HG03175 (cell line): Measurements from ENCODE around the gene ADISSP.
A peak's percentile ranks its signal among the peaks of the same experiment; 100 is the strongest.

ENCODE experiments used
- ATAC-seq: cut with Tn5 transposase; IDR thresholded peaks from one replicate; pipeline ENCODE4 v1.9.1; 2021; ENCODE audit warnings: mild to moderate bottlenecking, moderate library complexity; ENCODE audit not compliant: unreplicated experiment

The ADISSP gene

GRCh38 chr20:3767427-3768341 is at the start of gene ADISSP:
Gene ADISSP, minus strand, starts transcription at chr20:3767753. Its CDS starts 7,653 bp downstream, at chr20:3760100.
- peak; percentile 91 for ATAC-seq

DNA sequence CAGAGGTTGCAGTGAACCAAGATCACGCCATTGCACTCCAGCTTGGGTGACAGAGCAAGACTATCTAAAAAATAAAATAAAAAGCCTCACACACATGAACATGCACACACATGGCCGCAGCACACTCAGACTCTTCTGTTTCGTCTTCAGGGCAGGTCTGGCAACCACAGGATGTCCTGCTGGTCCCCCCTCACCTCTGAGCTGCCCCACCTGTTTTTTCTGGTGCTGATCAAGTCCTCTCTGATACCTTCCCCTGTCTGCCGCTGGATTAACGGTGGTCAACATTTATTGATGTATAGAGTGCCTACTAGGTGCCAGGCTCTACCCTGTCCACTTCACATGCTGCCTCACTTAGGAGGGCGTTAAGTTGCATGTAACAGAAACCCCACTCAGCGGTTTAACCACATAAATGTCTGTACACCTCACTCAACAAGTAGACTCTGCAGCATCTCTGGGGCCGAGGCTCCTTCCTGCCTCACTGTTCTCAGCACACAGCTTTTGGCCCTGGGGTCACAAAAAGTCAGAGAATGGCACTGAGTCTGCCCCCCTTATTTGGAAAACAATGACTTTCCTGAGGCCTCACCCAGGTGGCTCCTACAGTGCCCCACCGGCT is 48.3 kb upstream of the ADISSP start:
- no peak for ATAC-seq

GRCh38 chr20:3814928-3815495 is 47.5 kb upstream of the ADISSP start:
- no peak for ATAC-seq

GRCh38 chr20:3813848-3814581 is 46.5 kb upstream of the ADISSP start:
- no peak for ATAC-seq

GRCh38 chr20:3812975-3813847 is 45.7 kb upstream of the ADISSP start:
- no peak for ATAC-seq

DNA sequence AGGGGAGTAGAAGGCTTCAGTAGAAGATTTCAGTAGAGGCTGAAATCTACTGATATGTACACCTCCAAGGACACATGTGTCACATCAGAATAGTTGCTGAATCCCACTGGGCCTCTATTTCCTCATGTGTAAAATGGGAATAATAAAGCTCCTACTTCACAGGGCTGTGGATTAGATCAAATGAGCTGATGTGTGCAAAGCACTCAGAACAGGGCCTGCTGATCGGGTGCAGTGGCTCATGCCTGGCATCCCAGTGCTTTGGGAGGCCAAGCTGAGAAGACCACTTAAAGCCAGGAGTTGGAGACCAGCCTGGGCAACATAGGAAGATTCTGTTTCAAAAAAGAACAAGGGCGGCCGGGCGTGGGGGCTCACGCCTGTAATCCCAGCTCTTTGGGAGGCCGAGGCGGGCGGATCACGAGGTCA is 44.7 kb upstream of the ADISSP start:
- no peak for ATAC-seq

GRCh38 chr20:3811467-3812258 is 44.1 kb upstream of the ADISSP start:
- no peak for ATAC-seq

DNA sequence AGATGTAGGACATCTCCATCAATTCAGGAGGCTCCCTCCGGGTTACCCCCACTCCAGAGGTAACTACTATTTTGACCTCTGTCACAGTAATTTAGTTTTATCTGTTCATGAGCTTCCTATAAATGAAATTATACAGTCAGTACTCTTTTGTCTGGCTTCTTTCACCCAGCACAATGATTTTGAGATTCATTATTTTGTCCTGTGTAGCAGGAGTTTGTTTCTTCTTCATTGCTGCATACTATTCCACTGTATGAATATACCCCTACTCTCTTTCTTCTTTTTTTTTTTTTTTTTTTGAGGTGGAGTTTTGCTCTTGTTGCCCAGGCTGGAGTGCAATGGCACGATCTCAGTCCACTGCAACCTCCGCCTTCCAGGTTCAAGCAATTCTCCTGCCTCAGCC is 41.0 kb upstream of the ADISSP start:
- no peak for ATAC-seq

GRCh38 chr20:3804781-3805180 is 37.2 kb upstream of the ADISSP start:
- ATAC-seq, result no peak

DNA sequence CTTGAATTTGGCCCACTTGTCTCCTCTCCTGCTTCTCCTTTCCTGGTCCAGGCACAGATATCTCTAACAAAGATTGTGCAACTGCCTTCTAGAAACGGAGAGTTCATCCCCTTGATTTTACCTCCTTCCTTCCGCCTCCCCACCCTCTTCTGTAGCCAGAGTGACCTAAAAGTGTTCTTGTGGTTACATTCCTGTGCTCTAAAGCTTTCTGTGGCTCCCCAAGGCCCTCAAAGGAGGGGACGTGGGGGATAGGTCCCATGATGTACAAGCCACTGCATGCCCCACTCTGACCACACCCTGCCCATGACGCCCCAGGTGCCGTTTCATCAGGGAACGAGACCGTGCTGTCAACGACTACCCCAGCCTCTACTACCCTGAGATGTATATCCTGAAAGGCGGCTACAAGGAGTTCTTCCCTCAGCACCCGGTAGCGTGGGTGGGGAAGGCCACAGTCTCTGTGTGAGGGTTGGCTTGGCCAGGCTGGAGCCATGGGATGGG is 36.8 kb upstream of the ADISSP start:
- no peak for ATAC-seq

DNA sequence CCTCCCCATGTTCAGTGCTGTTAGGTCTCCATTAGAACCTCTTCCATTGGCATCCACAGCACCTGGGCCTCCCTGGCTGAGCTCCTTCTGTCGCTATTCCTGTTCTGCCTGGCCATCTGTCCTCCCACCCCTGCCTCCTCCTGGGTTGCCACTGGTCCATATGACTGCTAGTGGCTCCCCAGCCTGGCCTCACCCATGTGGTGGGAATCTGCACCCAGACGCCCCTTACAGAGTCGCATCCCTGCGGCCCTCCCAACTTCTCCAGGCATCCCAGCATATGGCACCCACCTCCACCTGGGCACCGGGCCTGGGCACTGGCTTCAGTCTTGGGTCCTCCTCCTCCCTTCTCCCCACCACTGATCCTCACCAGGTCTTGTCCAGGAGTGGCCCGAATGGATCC is 36.3 kb upstream of the ADISSP start:
- ATAC-seq, result no peak

DNA sequence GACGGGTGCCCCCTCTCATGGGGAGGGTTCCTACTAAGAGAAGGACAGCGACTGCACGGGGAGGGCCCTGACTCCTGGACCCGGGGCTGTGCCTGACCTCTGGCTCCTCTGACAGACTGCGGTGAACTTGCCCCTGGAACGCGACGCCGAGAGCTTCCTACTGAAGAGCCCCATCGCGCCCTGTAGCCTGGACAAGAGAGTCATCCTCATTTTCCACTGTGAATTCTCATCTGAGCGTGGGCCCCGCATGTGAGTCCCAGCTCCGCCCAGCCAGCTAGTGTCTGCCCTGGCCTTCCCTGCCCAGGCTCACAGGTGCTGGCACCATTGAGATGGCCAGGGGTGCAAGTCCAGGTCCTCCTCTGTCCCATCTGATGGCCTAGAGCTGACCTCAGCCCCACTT is 35.7 kb upstream of the ADISSP start:
- no peak for ATAC-seq

DNA sequence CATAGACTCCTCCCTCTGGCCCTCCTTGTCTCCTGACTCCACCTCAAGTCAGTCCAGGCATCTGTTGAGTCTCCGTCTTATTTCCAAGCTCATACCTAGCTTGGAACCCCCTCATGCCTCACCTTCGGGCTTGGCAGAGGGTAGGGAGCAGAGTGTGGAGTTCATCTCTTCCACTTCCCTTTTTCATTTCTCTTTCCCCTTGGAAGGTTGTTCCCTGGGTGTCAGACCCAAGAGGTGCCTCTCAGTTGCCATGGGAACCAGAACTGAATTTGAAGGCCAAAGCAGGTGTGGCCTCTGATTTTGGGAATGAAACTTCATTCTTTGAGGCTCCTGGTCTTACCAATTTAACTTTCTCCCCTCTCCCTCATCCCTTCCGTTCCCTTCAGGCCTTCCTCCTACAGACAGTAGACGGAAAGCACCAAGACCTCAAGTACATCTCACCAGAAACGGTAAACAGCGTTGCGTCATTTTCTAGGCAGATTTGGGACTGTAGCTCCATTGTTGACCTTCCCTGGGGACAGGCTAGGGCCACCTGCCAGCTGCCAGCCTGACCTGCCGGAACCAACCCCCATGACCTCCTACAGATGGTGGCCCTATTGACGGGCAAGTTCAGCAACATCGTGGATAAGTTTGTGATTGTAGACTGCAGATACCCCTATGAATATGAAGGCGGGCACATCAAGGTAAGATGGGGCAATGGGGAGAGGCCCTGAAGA is 35.1 kb upstream of the ADISSP start:
- no peak for ATAC-seq

- no peak for ATAC-seq
These were observed 34.3 kb upstream of the ADISSP start for GRCh38 chr20:3801846-3802245.

- no peak for ATAC-seq
These were observed 33.7 kb upstream of the ADISSP start for GRCh38 chr20:3801299-3801698.

- ATAC-seq, result no peak
These were observed 33.3 kb upstream of the ADISSP start for GRCh38 chr20:3800878-3801260.

GRCh38 chr20:3800256-3800877 is 32.8 kb upstream of the ADISSP start:
- ATAC-seq, result no peak

GRCh38 chr20:3798908-3799248 is 31.3 kb upstream of the ADISSP start:
- ATAC-seq, result no peak
